T-helper 17 cell (primary cell): ENCODE data around the gene TUBGCP3. TPM values are rescaled to one million over a fixed set of nuclear protein-coding genes. Genes with fewer than 3 reads are reported as not detected.

ENCODE experiments used
- ATAC-seq: fragments of 150-1000 bp; cut with Tn5 transposase; 2 replicates; pipeline ENCODE4 v1.10.0; 2021; ENCODE audit warnings: mild to moderate bottlenecking, moderate library complexity
- DNase-seq, 3 donors: peaks; one replicate each; pipeline versions ENCODE4 v3.0.0 to v3.0.0-alpha.2; 2020 to 2021
- H3K9me3 ChIP-seq: one replicate; pipeline ENCODE4 v1.7.0; 2013; ENCODE audit warnings: low read length, mild to moderate bottlenecking; ENCODE audit not compliant: control insufficient read depth, poor library complexity, severe bottlenecking
- H3K27ac Mint-ChIP-seq: one replicate; pipeline ENCODE4 v1.8.0; 2022; ENCODE audit warnings: mild to moderate bottlenecking, moderate library complexity, mixed read lengths
- H3K27me3 Mint-ChIP-seq: one replicate; pipeline ENCODE4 v1.8.0; 2022; ENCODE audit warnings: mixed read lengths
- H3K36me3 Mint-ChIP-seq: one replicate; pipeline ENCODE4 v1.8.0; 2022; ENCODE audit warnings: low read depth, mixed read lengths
- H3K4me1 Mint-ChIP-seq: one replicate; pipeline ENCODE4 v1.8.0; 2022; ENCODE audit warnings: mild to moderate bottlenecking, mixed read lengths
- H3K4me3 Mint-ChIP-seq: one replicate; pipeline ENCODE4 v1.8.0; 2022; ENCODE audit warnings: mild to moderate bottlenecking, moderate library complexity, mixed read lengths
- total RNA-seq, 4 donors: library from RNA in 2 of 4; stranded (reverse) in 2 of 4; gene quantifications; one replicate each; pipeline ENCODE4 v1.2.3 and lab custom pipeline; 2022 to 2026

Gene TUBGCP3
- total RNA-seq, 2 donors from 2014 or later: 34.5 to 35.3 TPM

- DNase-seq (no peak), ATAC-seq (no peak)
- H3K4me1 Mint-ChIP-seq: no peaks in the 10 kb centered on the region
- no peaks in the 10 kb centered on the region for H3K36me3 Mint-ChIP-seq
- no peaks in the 10 kb centered on the region for H3K9me3 ChIP-seq
- H3K4me3 Mint-ChIP-seq: no peak overlapping the region
- no peak overlapping the region for H3K27ac Mint-ChIP-seq
- H3K27me3 Mint-ChIP-seq: no peaks in the 10 kb centered on the region
Measured at GRCh38 chr13:112469071-112469745, 118.7 kb downstream of the TUBGCP3 start.

DNA sequence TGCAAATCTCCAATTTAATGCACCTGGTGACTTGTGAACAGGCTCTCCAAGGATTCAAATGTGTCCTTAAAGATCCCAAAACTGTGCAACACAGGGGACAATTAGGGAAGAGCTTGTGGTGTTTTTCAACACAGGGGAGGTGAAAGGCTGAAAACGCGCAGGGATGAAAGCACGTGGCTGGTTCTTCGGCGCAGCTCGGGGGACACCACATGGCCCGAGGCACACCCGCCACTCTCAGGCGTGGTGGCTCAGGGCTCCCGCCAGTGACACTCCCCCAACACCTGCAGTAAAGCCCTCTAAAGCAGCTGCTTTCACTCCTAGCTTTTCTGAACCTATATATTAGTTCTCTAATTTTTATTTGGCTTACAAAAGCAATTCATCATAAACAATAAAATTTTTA is 119.9 kb downstream of the TUBGCP3 start:
- DNase-seq: no peak
- H3K9me3 ChIP-seq: no peaks in the 10 kb centered on the region
- H3K27ac Mint-ChIP-seq: no peak overlapping the region
- H3K4me3 Mint-ChIP-seq: no peak overlapping the region
- H3K36me3 Mint-ChIP-seq: no peaks in the 10 kb centered on the region
- H3K27me3 Mint-ChIP-seq: no peaks in the 10 kb centered on the region
- H3K4me1 Mint-ChIP-seq: no peaks in the 10 kb centered on the region
- ATAC-seq: no peak

- no peak overlapping the region for H3K27ac Mint-ChIP-seq
- no peak overlapping the region for H3K4me3 Mint-ChIP-seq
- ATAC-seq (no peak), DNase-seq (no peak)
- H3K36me3 Mint-ChIP-seq: no peaks in the 10 kb centered on the region
- H3K9me3 ChIP-seq: no peaks in the 10 kb centered on the region
- no peaks in the 10 kb centered on the region for H3K27me3 Mint-ChIP-seq
- H3K4me1 Mint-ChIP-seq: no peaks in the 10 kb centered on the region
Measured at GRCh38 chr13:112467236-112467635, 120.7 kb downstream of the TUBGCP3 start.

GRCh38 chr13:112466132-112467058 is 121.6 kb downstream of the TUBGCP3 start:
- no peaks in the 10 kb centered on the region for H3K36me3 Mint-ChIP-seq
- no peak overlapping the region for H3K4me3 Mint-ChIP-seq
- DNase-seq (no peak), ATAC-seq (no peak)
- no peaks in the 10 kb centered on the region for H3K27me3 Mint-ChIP-seq
- no peaks in the 10 kb centered on the region for H3K9me3 ChIP-seq
- no peaks in the 10 kb centered on the region for H3K4me1 Mint-ChIP-seq
- no peak overlapping the region for H3K27ac Mint-ChIP-seq

DNA sequence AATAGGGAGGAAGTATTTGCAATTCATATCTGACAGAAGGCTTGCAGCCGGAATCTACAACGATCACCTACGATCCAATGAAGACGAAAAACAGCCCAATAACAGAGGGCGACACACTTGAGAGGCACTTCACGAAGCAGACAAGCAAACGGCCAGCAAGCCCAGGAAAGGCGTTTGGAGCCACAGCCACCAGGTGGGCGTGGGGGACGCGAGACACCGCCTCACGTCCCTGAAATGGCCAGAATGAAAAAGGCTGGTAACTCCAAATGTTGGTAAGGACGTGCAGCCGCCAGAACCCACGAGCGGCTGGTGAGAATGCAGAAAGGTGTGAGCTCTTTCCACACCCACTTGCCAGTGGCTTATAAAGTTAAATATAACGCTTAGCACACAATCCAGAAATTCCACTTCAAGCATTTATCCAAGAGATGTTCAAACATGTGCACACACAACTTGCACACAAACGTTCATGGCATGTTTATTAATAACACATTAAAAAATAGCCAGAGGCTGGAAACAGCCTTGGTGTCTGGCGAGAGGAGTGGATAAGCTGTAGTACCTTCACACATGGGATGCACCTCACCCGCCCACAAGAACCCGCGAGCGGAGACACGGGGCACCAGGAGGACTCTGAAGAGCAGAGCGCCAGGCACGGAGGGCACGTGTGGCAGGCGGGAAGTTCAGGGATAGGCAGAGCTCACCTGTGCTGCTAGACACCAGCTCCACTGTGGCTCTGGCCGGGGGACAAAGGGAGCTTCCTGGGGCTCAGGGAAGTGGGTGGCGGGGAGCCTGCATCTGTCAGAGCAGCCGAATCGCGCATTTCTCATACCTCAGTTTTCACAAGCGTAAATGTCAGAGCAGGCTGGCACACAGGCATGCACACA is 122.5 kb downstream of the TUBGCP3 start:
- Mint-ChIP-seq H3K27ac (no peak overlapping the region), H3K27me3 (no peaks in the 10 kb centered on the region), H3K4me3 (no peak overlapping the region), H3K36me3 (no peaks in the 10 kb centered on the region), H3K4me1 (no peaks in the 10 kb centered on the region)
- ATAC-seq (no peak), DNase-seq (no peak)
- no peaks in the 10 kb centered on the region for H3K9me3 ChIP-seq

- DNase-seq: no peak
- ATAC-seq: no peak
- H3K4me1 Mint-ChIP-seq: no peaks in the 10 kb centered on the region
- no peaks in the 10 kb centered on the region for H3K36me3 Mint-ChIP-seq
- no peak overlapping the region for H3K27ac Mint-ChIP-seq
- no peak overlapping the region for H3K4me3 Mint-ChIP-seq
- H3K9me3 ChIP-seq: no peaks in the 10 kb centered on the region
- H3K27me3 Mint-ChIP-seq: no peaks in the 10 kb centered on the region
Measured at GRCh38 chr13:112464720-112465119, 123.2 kb downstream of the TUBGCP3 start.

DNA sequence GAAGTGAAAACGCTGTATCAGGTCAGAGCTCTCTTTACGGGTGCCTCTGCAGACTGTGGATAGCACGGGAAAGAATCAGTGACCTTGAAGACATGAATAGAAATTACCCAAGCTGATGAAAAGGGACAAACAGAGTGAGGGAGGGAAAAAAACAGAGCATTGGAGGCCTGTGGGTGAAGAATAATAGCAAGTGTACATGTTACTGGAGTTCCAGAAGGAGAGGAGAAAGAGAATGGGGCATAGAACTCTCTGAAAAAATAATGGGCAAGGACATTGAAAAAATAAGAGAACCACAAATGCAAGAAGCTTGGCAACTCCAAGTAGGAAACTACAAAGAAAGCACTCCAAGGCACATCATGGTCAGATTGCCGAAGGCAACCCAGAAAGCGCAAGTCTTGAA is 125.5 kb downstream of the TUBGCP3 start:
- no peaks in the 10 kb centered on the region for H3K36me3 Mint-ChIP-seq
- no peak overlapping the region for H3K27ac Mint-ChIP-seq
- no peak overlapping the region for H3K4me3 Mint-ChIP-seq
- no peaks in the 10 kb centered on the region for H3K4me1 Mint-ChIP-seq
- DNase-seq (no peak), ATAC-seq (no peak)
- no peaks in the 10 kb centered on the region for H3K27me3 Mint-ChIP-seq
- H3K9me3 ChIP-seq: no peaks in the 10 kb centered on the region

- Mint-ChIP-seq H3K36me3 (no peaks in the 10 kb centered on the region), H3K4me1 (no peaks in the 10 kb centered on the region), H3K27ac (no peak overlapping the region), H3K4me3 (no peak overlapping the region), H3K27me3 (no peaks in the 10 kb centered on the region)
- no peaks in the 10 kb centered on the region for H3K9me3 ChIP-seq
- no peak for ATAC-seq
- no peak for DNase-seq
Measured at GRCh38 chr13:112457485-112457884, 130.5 kb downstream of the TUBGCP3 start.

DNA sequence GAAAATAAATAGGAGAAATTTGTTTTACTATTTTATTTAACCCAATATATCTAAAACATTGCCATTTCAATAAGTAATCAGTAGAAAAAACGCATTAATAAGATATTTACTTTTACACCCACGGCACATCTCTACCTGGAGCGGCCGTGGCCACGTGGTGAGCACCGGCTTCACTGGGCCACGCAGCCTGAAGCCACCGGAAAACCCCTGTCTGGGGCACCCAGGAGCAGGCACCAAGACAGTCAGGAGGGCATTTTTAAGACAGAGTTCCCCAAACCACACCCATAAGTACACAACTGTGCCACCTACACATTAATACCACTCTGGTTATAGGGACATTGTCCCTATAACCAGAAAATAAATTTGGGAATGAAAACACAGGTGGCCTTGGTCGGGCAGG is 130.9 kb downstream of the TUBGCP3 start:
- DNase-seq: no peak
- H3K9me3 ChIP-seq: no peaks in the 10 kb centered on the region
- H3K36me3 Mint-ChIP-seq: no peaks in the 10 kb centered on the region

GRCh38 chr13:112456138-112457056 is 131.6 kb downstream of the TUBGCP3 start:
- H3K4me1 Mint-ChIP-seq: no peaks in the 10 kb centered on the region
- peaks cover 3% of the 10 kb centered on the region for H3K27me3 Mint-ChIP-seq
- DNase-seq (no peak), ATAC-seq (no peak)
- no peak overlapping the region for H3K4me3 Mint-ChIP-seq
- no peaks in the 10 kb centered on the region for H3K36me3 Mint-ChIP-seq
- H3K27ac Mint-ChIP-seq: no peak overlapping the region
- H3K9me3 ChIP-seq: no peaks in the 10 kb centered on the region

More for the DNA sequence above, 130.9 kb downstream of the TUBGCP3 start:
- Mint-ChIP-seq H3K4me1 (no peaks in the 10 kb centered on the region), H3K27me3 (no peaks in the 10 kb centered on the region), H3K4me3 (no peak overlapping the region), H3K27ac (no peak overlapping the region)
- no peak for ATAC-seq

- no peaks in the 10 kb centered on the region for H3K36me3 Mint-ChIP-seq
- DNase-seq (no peak), ATAC-seq (no peak)
- no peaks in the 10 kb centered on the region for H3K4me1 Mint-ChIP-seq
- H3K9me3 ChIP-seq: no peaks in the 10 kb centered on the region
- no peak overlapping the region for H3K27ac Mint-ChIP-seq
- no peak overlapping the region for H3K4me3 Mint-ChIP-seq
- H3K27me3 Mint-ChIP-seq: peaks cover 11% of the 10 kb centered on the region
Measured at GRCh38 chr13:112455476-112456059, 132.4 kb downstream of the TUBGCP3 start.
